ENCODE measurements around the gene ANKRD27. TPM values are rescaled to one million over a fixed set of nuclear protein-coding genes. Genes with fewer than 3 reads are reported as not detected.
A peak's percentile ranks its signal among the peaks of the same experiment; 100 is the strongest.
"Not testable (repeated sequence)": the region's sequence is repeated elsewhere in the genome, so short reads cannot be mapped to it uniquely, and the experiment has no call there.

The ANKRD27 gene
- total and polyA plus RNA-seq, 2 experiments from 2014 or later = 6.3 to 10.5 TPM

- H3K4me1 ChIP-seq (ENCODE audit: low read depth); H3K4me3 ChIP-seq; H3K27me3 ChIP-seq; DNase-seq (ENCODE audit: low read depth in 1 of 2, low spot score in 1 of 2); H3K27ac ChIP-seq; H3K9me3 ChIP-seq (ENCODE audit: low read depth); H3K36me3 ChIP-seq: not testable (repeated sequence)
Observed at GRCh38 chr19:32694851-32695250, 19.9 kb upstream of the ANKRD27 start.

- not testable (repeated sequence) for DNase-seq (ENCODE audit: low read depth in 1 of 2, low spot score in 1 of 2); H3K9me3 ChIP-seq (ENCODE audit: low read depth); H3K4me1 ChIP-seq (ENCODE audit: low read depth); H3K27me3 ChIP-seq; H3K36me3 ChIP-seq; H3K27ac ChIP-seq; H3K4me3 ChIP-seq
Observed at GRCh38 chr19:32694316-32694715, 19.3 kb upstream of the ANKRD27 start.

- H3K36me3 ChIP-seq; H3K4me1 ChIP-seq (ENCODE audit: low read depth); H3K4me3 ChIP-seq; H3K9me3 ChIP-seq (ENCODE audit: low read depth); DNase-seq (ENCODE audit: low read depth in 1 of 2, low spot score in 1 of 2); H3K27ac ChIP-seq; H3K27me3 ChIP-seq: not testable (repeated sequence)
Observed at GRCh38 chr19:32693151-32694108, 18.4 kb upstream of the ANKRD27 start.

GRCh38 chr19:32692727-32693061, 17.7 kb upstream of the ANKRD27 start:
- H3K27ac ChIP-seq = no peak overlapping the region
- peak overlapping the region; percentile 43 for H3K4me3 ChIP-seq
- TF ChIP-seq CTCF (IDR thresholded peaks at IDR 0.05; ENCODE audit: low read depth, low read length) = no peak
- no peaks in the 10 kb centered on the region for H3K9me3 ChIP-seq (ENCODE audit: low read depth)
- peaks cover 5% of the 10 kb centered on the region for H3K4me1 ChIP-seq (ENCODE audit: low read depth)
- H3K27me3 ChIP-seq = no peaks in the 10 kb centered on the region
- H3K36me3 ChIP-seq = no peaks in the 10 kb centered on the region
- no peak for DNase-seq (ENCODE audit: low read depth in 1 of 2, low spot score in 1 of 2)

- H3K27ac ChIP-seq = peak overlapping the region; percentile 76
- H3K36me3 ChIP-seq = no peaks in the 10 kb centered on the region
Observed at GRCh38 chr19:32691952-32692726, 17.2 kb upstream of the ANKRD27 start.

GRCh38 chr19:32691291-32691951, 16.4 kb upstream of the ANKRD27 start, which contains the start of gene NUDT19:
Gene NUDT19 (plus strand): TSS chr19:32691821. CDS start chr19:32691961, 140 bp downstream.
- Histone ChIP-seq H3K36me3 (no peaks in the 10 kb centered on the region), H3K4me1 (ENCODE audit: low read depth) (peaks cover 5% of the 10 kb centered on the region), H3K27me3 (no peaks in the 10 kb centered on the region), H3K9me3 (ENCODE audit: low read depth) (no peaks in the 10 kb centered on the region), H3K27ac (peak within 1 kb of the TSS; percentile 76), H3K4me3 (peak within 1 kb of the TSS; percentile 43)
- TF ChIP-seq CTCF (IDR thresholded peaks at IDR 0.05; ENCODE audit: low read depth, low read length) = no peak
- peak; percentile 78 to 81 for DNase-seq (ENCODE audit: low read depth in 1 of 2, low spot score in 1 of 2)

More at GRCh38 chr19:32691952-32692726, 17.2 kb upstream of the ANKRD27 start:
- no peak for TF ChIP-seq CTCF (IDR thresholded peaks at IDR 0.05; ENCODE audit: low read depth, low read length)
- Histone ChIP-seq H3K9me3 (ENCODE audit: low read depth) (no peaks in the 10 kb centered on the region), H3K4me3 (peak overlapping the region; percentile 43), H3K27me3 (no peaks in the 10 kb centered on the region), H3K4me1 (ENCODE audit: low read depth) (peaks cover 5% of the 10 kb centered on the region)
- DNase-seq (ENCODE audit: low read depth in 1 of 2, low spot score in 1 of 2) = peak in 1 of 2 donors; percentile 82

Data from cardiac muscle cell (in vitro differentiated cells and primary cell).